Thyroid gland (tissue), 4 donors: Measurements from ENCODE around the gene RRP8.

Experiments used
- CTCF ChIP-seq, 6 experiments: fragments of 200-600 bp in 3 of 6; fragments of 450-650 bp in 3 of 6; sonication (generic) in 3 of 6; IDR thresholded peaks; one replicate each; pipeline ENCODE4 v1.5.1; 2016 to 2019; ENCODE audit warnings: antibody characterized with exemption in 6 of 6, mild to moderate bottlenecking in 2 of 6, inconsistent platforms in 1 of 6, moderate library complexity in 1 of 6
- POLR2A ChIP-seq, 2 donors: fragments of 450-650 bp; IDR thresholded peaks; one replicate each; pipeline ENCODE4 v1.6.1; 2017; ENCODE audit warnings: antibody characterized with exemption in 2 of 2, mild to moderate bottlenecking in 2 of 2, moderate library complexity in 1 of 2

- TF ChIP-seq CTCF (IDR thresholded peaks at IDR 0.05) (no peak), POLR2A (IDR thresholded peaks at IDR 0.05) (no peak)
These were observed 12.6 kb upstream of the RRP8 start for GRCh38 chr11:6615882-6616585.
